ENCODE results near the gene COG5.

The COG5 gene

GRCh38 chr7:107304636-107305035 is 259.1 kb downstream of the COG5 start:
- Histone ChIP-seq H3K4me1 (ENCODE audit: insufficient read depth, insufficient read length) (no peaks in the 10 kb centered on the region), H3K9ac (ENCODE audit: insufficient read length, low read depth) (no peak overlapping the region), H3K36me3 (ENCODE audit: insufficient read depth, insufficient read length, low read length) (no peaks in the 10 kb centered on the region), H3K27me3 (ENCODE audit: insufficient read depth, insufficient read length) (no peaks in the 10 kb centered on the region), H3K4me3 (ENCODE audit: insufficient read length, low read depth) (no peak overlapping the region), H3K9me3 (ENCODE audit: insufficient read depth, low read length) (no peaks in the 10 kb centered on the region)
- no peak for DNase-seq (ENCODE audit: low read depth, low spot score)
- no peak for TF ChIP-seq SUZ12 (IDR thresholded peaks at IDR 0.05; ENCODE audit: extremely low read depth, insufficient read depth, insufficient read length)
- no peak for TF ChIP-seq YY1 (IDR thresholded peaks at IDR 0.05; ENCODE audit: insufficient read depth, insufficient read length)
- no peak for TF ChIP-seq ZNF274 (IDR thresholded peaks at IDR 0.05; ENCODE audit: low read depth, low read length)

- Histone ChIP-seq H3K27me3 (ENCODE audit: insufficient read depth, insufficient read length) (no peaks in the 10 kb centered on the region), H3K4me1 (ENCODE audit: insufficient read depth, insufficient read length) (no peaks in the 10 kb centered on the region), H3K36me3 (ENCODE audit: insufficient read depth, insufficient read length, low read length) (no peaks in the 10 kb centered on the region), H3K9me3 (ENCODE audit: insufficient read depth, low read length) (no peaks in the 10 kb centered on the region), H3K9ac (ENCODE audit: insufficient read length, low read depth) (no peak overlapping the region), H3K4me3 (ENCODE audit: insufficient read length, low read depth) (no peak overlapping the region)
- no peak for TF ChIP-seq YY1 (IDR thresholded peaks at IDR 0.05; ENCODE audit: insufficient read depth, insufficient read length)
- no peak for TF ChIP-seq SUZ12 (IDR thresholded peaks at IDR 0.05; ENCODE audit: extremely low read depth, insufficient read depth, insufficient read length)
- no peak for TF ChIP-seq ZNF274 (IDR thresholded peaks at IDR 0.05; ENCODE audit: low read depth, low read length)
- DNase-seq (ENCODE audit: low read depth, low spot score), result no peak
Observed at GRCh38 chr7:107304063-107304462, 259.7 kb downstream of the COG5 start.

- Histone ChIP-seq H3K36me3 (ENCODE audit: insufficient read depth, insufficient read length, low read length) (no peaks in the 10 kb centered on the region), H3K27me3 (ENCODE audit: insufficient read depth, insufficient read length) (no peaks in the 10 kb centered on the region), H3K9me3 (ENCODE audit: insufficient read depth, low read length) (no peaks in the 10 kb centered on the region), H3K9ac (ENCODE audit: insufficient read length, low read depth) (no peak overlapping the region), H3K4me3 (ENCODE audit: insufficient read length, low read depth) (no peak overlapping the region), H3K4me1 (ENCODE audit: insufficient read depth, insufficient read length) (no peaks in the 10 kb centered on the region)
- no peak for TF ChIP-seq SUZ12 (IDR thresholded peaks at IDR 0.05; ENCODE audit: extremely low read depth, insufficient read depth, insufficient read length)
- TF ChIP-seq ZNF274 (IDR thresholded peaks at IDR 0.05; ENCODE audit: low read depth, low read length), result no peak
- no peak for TF ChIP-seq YY1 (IDR thresholded peaks at IDR 0.05; ENCODE audit: insufficient read depth, insufficient read length)
- DNase-seq (ENCODE audit: low read depth, low spot score), result no peak
Observed at GRCh38 chr7:107302250-107302847, 261.4 kb downstream of the COG5 start.

- TF ChIP-seq YY1 (IDR thresholded peaks at IDR 0.05; ENCODE audit: insufficient read depth, insufficient read length) (no peak), SUZ12 (IDR thresholded peaks at IDR 0.05; ENCODE audit: extremely low read depth, insufficient read depth, insufficient read length) (no peak), ZNF274 (IDR thresholded peaks at IDR 0.05; ENCODE audit: low read depth, low read length) (no peak)
- Histone ChIP-seq H3K36me3 (ENCODE audit: insufficient read depth, insufficient read length, low read length) (no peaks in the 10 kb centered on the region), H3K9ac (ENCODE audit: insufficient read length, low read depth) (no peak overlapping the region), H3K27me3 (ENCODE audit: insufficient read depth, insufficient read length) (no peaks in the 10 kb centered on the region), H3K4me3 (ENCODE audit: insufficient read length, low read depth) (no peak overlapping the region), H3K9me3 (ENCODE audit: insufficient read depth, low read length) (no peaks in the 10 kb centered on the region), H3K4me1 (ENCODE audit: insufficient read depth, insufficient read length) (peaks cover 3% of the 10 kb centered on the region)
- DNase-seq (ENCODE audit: low read depth, low spot score), result no peak
Observed at GRCh38 chr7:107294182-107294581, 269.5 kb downstream of the COG5 start.

GRCh38 chr7:107292591-107292990 is 271.1 kb downstream of the COG5 start:
- Histone ChIP-seq H3K4me1 (ENCODE audit: insufficient read depth, insufficient read length) (peaks cover 3% of the 10 kb centered on the region), H3K9ac (ENCODE audit: insufficient read length, low read depth) (no peak overlapping the region), H3K4me3 (ENCODE audit: insufficient read length, low read depth) (no peak overlapping the region), H3K36me3 (ENCODE audit: insufficient read depth, insufficient read length, low read length) (no peaks in the 10 kb centered on the region), H3K9me3 (ENCODE audit: insufficient read depth, low read length) (no peaks in the 10 kb centered on the region), H3K27me3 (ENCODE audit: insufficient read depth, insufficient read length) (no peaks in the 10 kb centered on the region)
- no peak for TF ChIP-seq ZNF274 (IDR thresholded peaks at IDR 0.05; ENCODE audit: low read depth, low read length)
- no peak for TF ChIP-seq SUZ12 (IDR thresholded peaks at IDR 0.05; ENCODE audit: extremely low read depth, insufficient read depth, insufficient read length)
- no peak for TF ChIP-seq YY1 (IDR thresholded peaks at IDR 0.05; ENCODE audit: insufficient read depth, insufficient read length)
- DNase-seq (ENCODE audit: low read depth, low spot score), result no peak

- TF ChIP-seq YY1 (IDR thresholded peaks at IDR 0.05; ENCODE audit: insufficient read depth, insufficient read length) (no peak), ZNF274 (IDR thresholded peaks at IDR 0.05; ENCODE audit: low read depth, low read length) (no peak), SUZ12 (IDR thresholded peaks at IDR 0.05; ENCODE audit: extremely low read depth, insufficient read depth, insufficient read length) (no peak)
- DNase-seq (ENCODE audit: low read depth, low spot score), result no peak
- no peaks in the 10 kb centered on the region for H3K9me3 ChIP-seq (ENCODE audit: insufficient read depth, low read length)
- H3K4me3 ChIP-seq (ENCODE audit: insufficient read length, low read depth), result no peak overlapping the region
- no peaks in the 10 kb centered on the region for H3K36me3 ChIP-seq (ENCODE audit: insufficient read depth, insufficient read length, low read length)
- peaks cover 3% of the 10 kb centered on the region for H3K4me1 ChIP-seq (ENCODE audit: insufficient read depth, insufficient read length)
- H3K27me3 ChIP-seq (ENCODE audit: insufficient read depth, insufficient read length), result no peaks in the 10 kb centered on the region
- H3K9ac ChIP-seq (ENCODE audit: insufficient read length, low read depth), result no peak overlapping the region
Observed at GRCh38 chr7:107291434-107291833, 272.3 kb downstream of the COG5 start.

- Histone ChIP-seq H3K4me3 (ENCODE audit: insufficient read length, low read depth) (no peak overlapping the region), H3K4me1 (ENCODE audit: insufficient read depth, insufficient read length) (peaks cover 3% of the 10 kb centered on the region), H3K9me3 (ENCODE audit: insufficient read depth, low read length) (no peaks in the 10 kb centered on the region), H3K27me3 (ENCODE audit: insufficient read depth, insufficient read length) (no peaks in the 10 kb centered on the region), H3K9ac (ENCODE audit: insufficient read length, low read depth) (no peak overlapping the region), H3K36me3 (ENCODE audit: insufficient read depth, insufficient read length, low read length) (no peaks in the 10 kb centered on the region)
- no peak for DNase-seq (ENCODE audit: low read depth, low spot score)
- TF ChIP-seq SUZ12 (IDR thresholded peaks at IDR 0.05; ENCODE audit: extremely low read depth, insufficient read depth, insufficient read length), result no peak
- no peak for TF ChIP-seq ZNF274 (IDR thresholded peaks at IDR 0.05; ENCODE audit: low read depth, low read length)
- no peak for TF ChIP-seq YY1 (IDR thresholded peaks at IDR 0.05; ENCODE audit: insufficient read depth, insufficient read length)
Observed at GRCh38 chr7:107286751-107287621, 276.7 kb downstream of the COG5 start.

All from NT2/D1 (cell line).